NCI-H226 (cell line): ENCODE measurements around the gene CCDC141.
"Not testable (repeated sequence)": the region's sequence is repeated elsewhere in the genome, so short reads cannot be mapped to it uniquely, and the experiment has no call there.

Experiments used
- DNase-seq: peaks from one replicate; pipeline ENCODE4 v3.0.0-alpha.2; 2015

The CCDC141 gene

DNA sequence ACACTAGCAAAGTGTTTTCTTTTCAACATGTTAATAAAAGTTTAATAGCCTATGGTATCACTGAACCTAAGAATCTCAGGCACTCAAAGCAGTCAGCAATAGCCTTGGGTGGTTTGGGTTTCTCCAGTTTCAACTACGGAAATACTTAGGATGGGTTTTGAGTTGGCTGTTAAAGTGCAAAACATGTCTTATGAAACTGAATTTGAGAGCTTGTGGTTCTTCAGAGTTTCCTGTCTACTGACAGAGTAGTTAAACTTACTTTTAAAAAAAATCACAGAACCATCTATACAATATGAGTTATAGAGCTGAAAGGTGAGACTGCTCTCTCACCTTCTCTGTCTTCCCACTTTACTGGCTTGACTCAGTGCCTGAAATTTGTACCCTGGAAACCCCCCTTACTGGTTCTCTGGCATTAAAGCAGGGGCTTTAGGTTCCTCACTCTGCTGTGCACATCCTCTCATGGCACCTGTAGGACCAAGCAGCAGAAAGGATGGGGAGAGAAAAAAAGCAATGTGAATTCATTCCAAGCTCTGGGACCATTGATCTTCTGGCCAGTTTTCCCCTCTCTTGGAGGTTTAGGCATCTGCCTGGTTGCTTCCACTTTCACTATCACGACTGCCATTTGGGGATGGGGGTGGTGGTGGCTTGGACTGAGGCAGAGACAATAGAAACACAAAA is 18.1 kb downstream of the CCDC141 start:
- DNase-seq = peak; percentile 8

DNA sequence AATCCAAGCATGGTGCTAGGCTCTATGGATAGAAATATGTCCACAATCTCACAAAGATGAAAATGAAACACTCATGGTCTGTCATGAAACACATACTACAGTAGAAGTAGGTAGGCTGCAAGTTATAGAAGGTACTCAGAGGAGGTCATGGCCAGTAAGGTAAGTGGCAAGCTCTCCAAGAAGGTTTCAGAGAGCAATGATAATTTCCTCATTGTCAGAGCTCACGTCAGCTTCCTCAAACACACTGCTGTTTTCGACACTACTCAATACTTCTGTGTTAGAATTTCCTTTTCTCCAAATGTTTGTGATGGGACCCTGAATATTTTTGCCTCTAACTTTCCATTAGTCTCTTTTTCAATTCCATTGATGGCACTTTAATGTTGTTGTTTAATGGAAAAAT is 25.5 kb downstream of the CCDC141 start:
- DNase-seq = no peak

DNA sequence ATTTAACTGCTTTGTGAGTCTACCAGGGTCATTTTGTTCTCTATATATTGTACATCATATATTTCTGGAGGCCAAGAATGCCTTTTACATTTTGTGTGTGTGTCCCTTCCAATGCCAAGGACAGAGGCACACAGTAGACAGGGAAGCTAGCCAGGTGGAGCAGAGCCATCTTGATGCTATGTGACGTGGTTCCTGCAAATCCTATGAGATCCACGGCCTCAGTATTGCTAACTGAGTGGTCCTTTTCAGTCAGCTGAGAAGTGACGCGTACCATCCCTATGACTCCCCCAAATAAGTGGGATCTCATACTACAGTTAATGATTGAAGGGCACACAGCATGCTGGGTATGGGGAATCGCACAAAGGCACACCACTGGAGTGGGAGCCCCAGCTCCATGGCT is 27.3 kb downstream of the CCDC141 start:
- no peak for DNase-seq

DNA sequence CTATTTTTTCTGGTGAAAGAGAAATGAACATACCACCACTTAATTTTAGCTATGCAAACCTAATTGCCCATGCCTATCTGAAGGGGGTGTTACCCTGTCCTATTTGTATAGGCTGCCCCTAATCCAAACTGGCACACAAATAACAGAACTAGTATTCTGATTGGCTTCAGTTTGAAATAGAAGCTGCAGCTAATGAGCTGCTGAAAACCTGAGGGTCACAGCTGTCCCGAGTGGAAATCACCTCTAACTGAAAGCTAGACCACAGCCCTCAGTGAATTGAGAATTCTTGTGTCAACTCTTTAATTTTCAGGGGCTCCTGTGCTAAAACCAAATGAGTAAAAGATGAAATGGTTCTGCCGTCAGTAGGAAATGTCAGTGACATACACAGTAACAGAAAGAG is 28.7 kb downstream of the CCDC141 start:
- no peak for DNase-seq

DNA sequence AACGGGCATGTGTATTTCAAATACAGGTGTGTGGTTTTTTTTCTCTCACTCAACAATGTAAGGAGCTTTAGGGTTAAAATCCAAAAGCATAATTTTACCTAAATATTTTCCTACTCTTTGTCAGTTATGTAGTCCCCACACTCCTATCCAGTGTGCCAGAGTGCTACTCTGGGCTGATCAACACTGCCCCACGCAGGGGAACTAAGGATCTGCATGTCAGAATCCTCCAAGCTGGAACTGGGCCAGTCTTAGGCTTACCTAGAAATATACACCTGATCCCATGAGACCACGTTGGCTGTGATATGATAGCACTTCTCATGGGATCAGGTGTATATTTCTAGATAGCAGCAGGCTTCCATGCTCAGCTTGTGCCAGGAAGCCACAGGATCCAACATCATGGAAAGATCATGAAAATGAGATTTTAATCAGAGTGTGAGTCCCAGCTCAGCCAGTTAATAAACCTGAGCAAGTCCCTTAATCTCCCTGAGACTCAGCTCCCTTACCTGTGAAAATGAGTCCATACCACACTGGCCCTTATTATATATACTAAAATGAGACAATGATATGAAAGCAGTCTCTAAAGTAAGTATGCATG is 29.7 kb downstream of the CCDC141 start:
- no peak for DNase-seq

DNA sequence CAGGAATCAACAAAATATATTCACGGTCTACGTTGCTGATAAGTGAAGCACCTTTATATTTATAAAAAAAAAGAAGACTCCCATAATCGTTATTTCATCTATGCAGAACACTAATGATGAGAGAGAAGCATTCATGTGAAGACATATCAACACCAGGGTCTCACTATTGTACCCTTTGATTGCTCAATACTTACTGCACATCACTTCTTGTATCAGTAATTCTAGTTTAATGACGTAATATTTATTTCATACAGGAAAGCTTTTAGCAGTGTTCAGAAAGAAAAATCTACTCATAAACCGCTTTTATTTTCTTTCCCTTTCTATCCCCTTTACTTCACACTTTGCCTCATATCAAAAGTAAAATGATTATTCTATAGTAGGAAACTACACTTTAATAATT is 30.7 kb downstream of the CCDC141 start:
- DNase-seq = no peak

DNA sequence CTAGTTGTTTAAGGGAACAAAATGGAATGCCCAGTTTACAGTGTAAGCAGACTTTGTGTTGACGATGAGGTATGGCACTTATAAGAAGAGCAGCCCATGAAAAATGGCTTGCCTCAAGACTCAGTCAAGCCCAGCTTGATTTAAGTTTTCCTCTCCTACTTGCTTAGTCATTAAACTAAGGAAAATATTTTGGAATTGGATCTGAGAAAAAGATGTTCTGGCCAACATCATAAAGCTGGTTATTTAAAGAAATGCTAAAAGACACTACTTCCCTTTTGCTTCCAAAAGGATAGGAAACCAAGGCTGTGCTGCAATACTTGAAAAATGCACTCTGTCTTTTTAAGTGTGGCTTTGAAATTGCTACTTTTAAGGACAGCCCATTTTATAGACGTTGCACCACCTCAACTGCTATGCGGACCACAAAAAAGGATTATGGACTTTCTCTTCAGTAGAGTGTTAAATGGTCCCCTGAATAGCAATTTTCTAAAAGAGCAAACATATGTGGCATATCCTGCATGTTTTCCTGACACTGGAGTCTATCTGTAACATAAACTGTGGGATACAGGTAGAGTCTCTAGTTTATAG is 32.1 kb downstream of the CCDC141 start:
- no peak for DNase-seq

DNA sequence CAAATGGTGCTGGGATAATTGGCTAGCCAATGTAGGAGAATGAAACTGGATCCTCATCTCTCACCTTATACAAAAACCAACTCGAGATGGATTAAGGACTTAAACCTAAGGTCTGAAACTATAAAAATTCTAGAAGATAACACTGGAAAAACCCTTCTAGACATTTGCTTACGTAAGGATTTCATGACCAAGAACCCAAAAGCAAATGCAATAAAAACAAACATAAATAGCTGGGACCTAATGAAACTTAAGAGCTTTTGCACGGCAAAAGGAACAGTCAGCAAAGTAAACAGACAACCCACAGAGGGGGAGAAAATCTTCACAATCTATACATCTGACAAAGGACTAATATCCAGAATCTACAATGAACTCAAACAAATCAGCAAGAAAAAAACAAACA is 35.7 kb downstream of the CCDC141 start:
- not testable (repeated sequence) for DNase-seq

DNA sequence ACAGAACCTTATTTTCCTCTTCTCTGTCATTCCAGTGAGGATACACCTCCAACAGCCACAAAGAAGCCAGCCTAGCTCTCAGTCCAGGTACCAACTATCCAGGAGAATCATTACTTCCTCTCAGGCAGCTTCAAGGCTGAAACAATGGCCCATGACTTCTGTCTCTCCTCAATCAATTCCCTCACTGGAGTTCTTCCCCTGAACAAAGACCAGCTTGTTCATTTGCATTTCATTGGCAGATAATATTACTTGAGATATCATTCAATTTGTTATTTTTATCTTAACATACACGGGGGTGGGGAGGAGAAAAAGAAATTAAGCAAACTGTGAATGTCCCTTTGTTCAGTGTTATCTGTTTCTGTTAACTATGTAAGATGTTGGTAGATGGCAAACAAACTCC is 44.0 kb downstream of the CCDC141 start:
- no peak for DNase-seq

DNA sequence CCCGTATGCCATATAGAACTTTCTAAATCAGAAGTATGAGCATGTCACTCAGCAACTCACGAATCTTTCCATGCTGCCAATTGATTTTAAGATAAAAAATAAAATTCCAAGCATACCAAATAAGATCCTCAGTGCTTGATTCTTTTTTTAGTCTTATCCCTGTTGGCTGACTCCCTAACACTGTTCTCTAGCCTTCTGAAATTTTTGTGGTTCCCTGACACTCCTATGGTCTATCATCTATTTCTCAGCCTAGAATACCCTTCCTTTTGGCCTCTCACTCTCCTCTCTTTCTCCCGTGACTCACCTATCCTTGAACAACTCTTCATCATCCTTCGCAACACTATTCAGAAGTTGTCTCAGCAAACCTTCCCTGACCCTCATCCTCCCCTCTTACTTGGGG is 50.5 kb downstream of the CCDC141 start:
- DNase-seq = no peak

DNA sequence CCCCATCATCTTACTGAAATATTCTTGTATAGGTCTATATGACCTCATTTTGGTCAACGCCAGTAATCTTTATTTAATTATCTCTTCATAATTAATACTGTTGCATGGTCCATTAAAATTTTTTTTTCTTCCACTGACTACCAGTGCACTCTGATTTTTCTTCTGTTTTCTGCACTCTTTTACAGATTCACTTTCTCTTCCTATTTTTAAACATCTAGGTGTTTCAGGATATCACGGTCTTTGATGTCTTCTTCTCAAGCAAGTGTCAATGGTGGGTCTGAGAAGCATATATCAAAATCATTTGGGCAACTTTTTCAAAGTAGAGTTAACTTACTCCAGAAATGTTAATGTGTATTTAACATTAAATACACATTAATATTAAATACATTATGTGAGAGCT is 51.4 kb downstream of the CCDC141 start:
- no peak for DNase-seq

DNA sequence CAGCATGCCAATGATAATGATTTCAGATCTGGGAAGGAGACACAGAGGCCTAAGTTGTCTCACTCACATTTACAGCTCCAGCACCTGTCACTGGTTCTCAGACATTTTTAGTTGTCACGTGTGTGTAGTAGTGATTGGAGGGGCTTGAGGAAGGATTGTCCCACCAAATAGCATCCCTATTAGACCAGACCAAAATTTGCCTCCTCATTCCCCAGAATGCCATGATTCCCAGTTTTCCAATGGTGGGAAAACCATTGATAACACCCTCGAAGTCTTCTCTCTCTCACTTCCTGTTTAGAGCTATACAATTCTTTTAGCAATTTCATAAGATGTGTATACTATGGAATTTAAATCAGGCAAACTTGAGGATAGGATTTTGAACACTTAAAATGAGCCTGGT is 52.5 kb downstream of the CCDC141 start:
- no peak for DNase-seq

DNA sequence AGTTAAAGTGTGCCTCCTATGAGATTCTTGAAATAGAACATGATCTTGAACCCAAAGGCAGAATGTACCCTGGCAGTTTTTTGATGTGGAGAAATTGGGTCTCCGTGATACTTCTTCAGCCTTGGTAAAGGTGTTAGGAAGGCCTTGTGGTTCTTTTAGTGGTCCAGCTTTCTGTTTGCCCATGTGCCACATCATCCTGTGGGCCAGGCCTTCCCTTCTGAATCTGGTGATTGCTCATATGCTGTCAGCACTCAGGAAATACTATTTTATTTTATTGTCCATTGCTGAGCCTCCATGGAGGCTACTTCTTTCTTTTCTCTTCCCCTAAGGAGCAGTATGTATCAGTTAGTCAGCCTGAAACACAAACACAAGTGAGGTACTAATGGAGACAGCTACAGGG is 52.9 kb downstream of the CCDC141 start:
- no peak for DNase-seq

DNA sequence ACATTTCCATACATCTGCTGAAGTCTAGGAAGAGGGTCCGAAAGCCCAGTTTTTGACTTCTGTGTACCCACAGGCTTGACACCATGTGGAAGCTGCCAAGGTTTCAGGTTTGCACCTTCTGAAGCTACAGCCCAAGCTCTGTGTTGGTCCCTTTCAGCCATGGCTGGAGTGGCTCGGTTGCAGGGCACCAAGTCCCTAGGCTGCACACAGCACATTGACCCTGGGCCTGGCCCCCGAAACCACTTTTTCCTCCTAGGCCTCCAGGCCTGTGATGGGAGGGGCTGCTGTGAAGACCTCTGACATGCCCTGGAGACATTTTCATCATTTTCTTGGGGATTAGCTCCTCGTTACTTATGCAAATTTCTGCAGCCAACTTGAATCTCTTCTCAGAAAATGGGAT is 55.7 kb downstream of the CCDC141 start:
- DNase-seq = no peak

DNA sequence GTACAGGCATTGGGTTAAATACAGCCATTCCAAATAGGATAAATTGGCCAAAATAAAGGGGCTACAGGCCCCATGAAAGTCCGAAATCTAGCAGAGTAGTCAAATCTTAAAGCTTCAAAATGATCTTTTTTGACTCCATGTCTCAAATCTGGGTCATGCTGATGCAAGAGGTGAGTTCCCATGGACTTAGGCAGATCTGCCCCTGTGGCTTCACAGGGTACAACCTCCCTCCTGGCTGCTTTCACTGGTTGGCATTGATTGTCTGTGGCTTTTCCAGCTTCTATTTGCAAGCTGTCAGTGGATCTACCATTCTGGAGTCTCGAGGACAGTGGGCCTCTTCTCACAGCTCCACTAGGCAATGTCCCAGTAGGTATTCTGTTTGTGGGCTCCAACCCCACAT is 56.1 kb downstream of the CCDC141 start:
- DNase-seq = no peak

DNA sequence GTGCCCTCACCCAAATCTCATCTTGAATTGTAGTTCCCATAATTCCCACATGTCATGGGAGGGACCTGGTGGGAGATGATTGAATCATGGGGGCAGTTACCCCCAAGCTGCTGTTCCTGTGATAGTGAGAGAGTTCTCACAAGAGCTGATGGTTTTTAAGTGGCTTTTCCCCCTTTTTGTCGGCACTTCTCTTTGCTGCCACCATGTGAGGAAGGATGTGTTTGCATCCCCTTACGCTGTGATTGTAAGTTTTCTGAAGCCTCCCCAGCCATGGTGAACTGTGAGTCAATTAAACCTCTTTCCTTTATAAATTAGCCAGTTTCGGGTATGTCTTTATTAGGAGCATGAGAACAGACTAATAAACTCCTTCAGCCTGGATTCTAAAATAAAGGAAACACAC is 57.2 kb downstream of the CCDC141 start:
- not testable (repeated sequence) for DNase-seq

DNA sequence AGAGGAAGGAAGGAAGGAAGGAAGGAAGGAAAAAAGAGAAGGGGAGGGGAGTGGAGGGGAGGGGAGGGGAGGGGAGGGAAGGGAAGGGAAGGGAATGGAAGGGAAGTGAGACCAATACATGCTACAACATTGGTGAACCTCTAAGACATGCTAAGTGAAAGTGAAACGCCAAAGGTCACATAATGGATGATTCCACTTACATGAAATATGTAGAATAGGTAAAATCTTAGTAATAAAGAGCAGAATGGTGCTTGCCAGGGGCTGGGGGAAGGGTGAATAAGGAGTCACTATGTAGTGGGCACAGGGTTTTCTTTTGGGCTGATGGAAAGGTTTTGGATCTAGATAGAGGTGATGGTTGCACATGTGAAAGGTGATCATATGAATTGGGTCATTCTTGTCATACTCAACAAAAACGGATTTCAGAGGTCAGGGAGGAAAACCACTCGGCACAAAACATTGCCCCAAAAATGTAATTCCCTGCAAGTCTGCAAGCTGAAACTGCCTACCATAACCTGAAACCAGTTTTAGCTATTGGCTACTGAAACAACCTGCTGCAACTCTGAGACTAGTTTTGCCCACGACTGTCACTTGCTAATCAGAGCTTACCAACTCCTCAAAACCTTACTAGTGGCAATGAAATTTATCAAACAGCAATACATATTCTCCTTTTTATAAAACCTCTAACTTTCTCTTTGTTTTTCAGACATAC is 59.2 kb downstream of the CCDC141 start:
- DNase-seq = no peak

DNA sequence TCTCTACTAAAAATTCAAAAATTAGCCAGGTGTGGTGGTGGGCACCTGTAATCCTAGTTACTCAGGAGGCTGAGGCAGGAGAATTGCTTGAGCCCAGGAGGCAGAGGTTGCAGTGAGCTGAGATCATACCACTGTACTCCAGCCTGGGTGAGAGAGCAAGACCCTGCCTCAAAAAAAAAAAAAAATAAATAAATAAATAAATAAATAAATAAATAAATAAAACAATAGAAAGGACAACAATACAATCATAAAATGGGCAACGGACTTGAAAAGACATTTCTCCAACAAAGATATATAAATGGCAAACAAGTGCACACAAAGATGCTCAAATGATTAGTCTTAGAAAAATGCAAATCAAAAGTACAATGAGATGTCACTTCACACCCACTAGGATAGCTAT is 60.5 kb downstream of the CCDC141 start:
- not testable (repeated sequence) for DNase-seq

DNA sequence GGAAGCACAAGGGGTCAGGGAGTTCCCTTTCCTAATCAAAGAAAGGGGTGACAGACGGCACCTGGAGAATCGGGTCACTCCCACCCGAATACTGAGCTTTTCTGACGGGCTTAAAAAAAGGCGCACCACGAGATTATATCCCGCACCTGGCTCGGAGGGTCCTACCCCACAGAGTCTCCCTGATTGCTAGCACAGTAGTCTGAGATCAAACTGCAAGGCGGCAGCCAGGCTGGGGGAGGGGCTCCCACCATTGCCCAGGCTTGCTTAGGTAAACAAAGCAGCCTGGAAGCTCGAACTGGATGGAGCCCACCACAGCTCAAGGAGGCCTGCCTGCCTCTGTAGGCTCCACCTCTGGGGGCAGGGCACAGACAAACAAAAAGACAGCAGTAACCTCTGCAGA is 67.3 kb downstream of the CCDC141 start:
- DNase-seq = not testable (repeated sequence)

DNA sequence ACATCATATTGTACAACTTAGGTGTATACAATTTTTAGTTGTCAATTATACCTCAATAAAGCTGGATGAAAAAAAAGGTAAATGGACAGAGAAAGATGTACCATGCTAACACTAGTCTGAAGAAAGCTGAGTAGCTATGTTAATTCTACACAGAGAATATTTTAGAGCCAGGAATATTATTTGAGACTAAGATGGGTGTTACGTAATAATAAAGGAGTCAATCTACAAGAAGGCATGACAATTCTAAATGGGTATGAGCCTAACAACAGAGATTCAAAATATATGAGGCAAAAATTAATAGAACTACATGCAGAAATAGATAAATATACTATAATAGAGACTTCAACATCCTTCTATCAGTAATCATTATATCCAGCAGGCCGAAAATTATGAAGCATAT is 69.1 kb downstream of the CCDC141 start:
- no peak for DNase-seq

DNA sequence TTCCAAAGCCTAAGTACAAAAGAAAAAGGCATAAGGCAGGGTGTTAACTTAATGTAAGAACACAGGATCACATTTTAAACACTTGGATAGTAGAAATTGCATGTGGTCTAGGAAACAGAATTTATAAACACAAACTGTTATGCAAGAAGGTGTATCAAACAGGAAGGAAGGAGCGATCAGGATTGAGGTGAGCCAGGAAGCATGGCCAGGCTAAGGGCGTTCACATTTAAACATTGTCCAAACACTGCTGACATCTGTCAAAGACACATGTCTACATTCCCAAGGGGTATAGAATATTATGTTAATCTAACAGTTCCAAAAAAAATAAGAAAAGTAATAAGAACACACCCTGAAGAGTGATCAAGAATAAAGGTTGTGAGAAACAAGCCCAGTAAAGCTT is 71.3 kb downstream of the CCDC141 start:
- DNase-seq = no peak

DNA sequence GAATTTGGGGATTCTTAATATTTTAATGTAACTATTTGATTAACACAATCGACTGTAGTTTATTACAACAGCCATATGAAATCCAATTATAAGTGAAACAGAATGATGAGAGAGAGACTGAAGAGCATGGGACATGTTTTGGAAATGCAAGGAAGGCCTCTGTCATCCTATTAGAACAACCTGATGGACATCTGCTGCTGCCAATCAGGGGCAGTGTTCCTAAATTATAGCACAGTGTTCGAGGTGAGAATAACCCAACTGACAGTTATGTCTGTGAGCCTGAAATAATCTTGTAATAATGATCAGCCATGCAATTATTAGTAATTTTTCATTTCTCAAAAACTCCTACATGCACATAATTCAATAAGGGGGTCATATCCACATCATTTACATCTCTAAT is 73.6 kb downstream of the CCDC141 start:
- no peak for DNase-seq

DNA sequence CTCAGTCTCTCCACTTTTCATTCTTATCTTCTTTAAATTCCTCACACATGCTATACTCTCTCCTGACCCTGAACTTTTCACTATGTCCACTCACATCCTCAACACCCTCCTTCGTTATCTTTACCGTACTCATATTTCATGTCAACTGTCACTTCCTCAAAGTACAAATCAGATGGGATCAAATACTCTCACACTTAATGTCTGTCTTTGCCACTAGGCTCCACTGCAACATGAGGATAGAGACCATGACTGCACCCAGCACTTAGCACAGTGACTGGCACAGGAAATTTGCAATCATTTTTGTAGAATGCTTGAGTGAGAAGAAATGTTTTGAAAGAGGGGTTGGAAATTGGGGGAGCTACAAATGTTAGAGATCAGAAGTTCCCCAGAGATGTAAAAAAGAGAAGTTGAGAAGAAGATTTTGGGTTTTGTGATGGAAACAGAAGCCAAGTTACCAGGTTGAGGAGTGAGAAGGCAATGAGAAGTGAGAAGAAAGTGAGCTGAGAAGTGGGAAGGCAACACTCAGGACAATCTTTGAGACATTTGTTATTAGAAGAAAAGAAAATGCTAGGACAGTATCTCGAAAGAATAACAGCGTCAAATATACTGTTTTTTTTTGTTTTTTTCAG is 87.0 kb downstream of the CCDC141 start:
- DNase-seq = no peak

DNA sequence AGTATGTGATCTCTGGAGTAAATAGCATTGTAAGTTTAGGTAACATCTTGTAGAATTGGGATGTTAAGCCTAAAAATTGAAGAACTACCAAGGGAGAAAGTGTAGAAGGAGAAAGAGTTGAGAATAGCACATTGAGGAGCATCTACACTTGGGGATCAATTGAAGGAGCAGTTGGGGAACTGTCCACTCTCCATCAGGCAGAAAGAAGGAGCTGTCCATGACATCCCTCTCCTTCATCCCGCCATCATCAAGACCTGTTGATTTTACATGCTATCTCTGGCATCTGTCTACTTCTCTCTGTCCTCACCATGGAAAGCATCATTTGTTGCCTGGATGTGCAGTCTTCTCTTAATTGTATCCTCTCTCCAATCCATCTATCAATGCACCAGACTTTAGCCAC is 87.8 kb downstream of the CCDC141 start:
- DNase-seq = no peak
